PC-9 (cell line): Measurements from ENCODE around the gene EIF4EBP3.
"Not testable (repeated sequence)": the region's sequence is repeated elsewhere in the genome, so short reads cannot be mapped to it uniquely, and the experiment has no call there.

Experiments used
- CTCF ChIP-seq: fragments of 200-600 bp; sonication (generic); conservative IDR thresholded peaks from 2 replicates; pipeline ENCODE4 v1.6.1; 2017; ENCODE audit warnings: mixed run types, antibody characterized with exemption, mild to moderate bottlenecking, moderate library complexity
- EZH2 ChIP-seq: fragments of 200-600 bp; sonication (generic); IDR thresholded peaks from 2 replicates; pipeline ENCODE4 v1.8.0; 2017; ENCODE audit warnings: antibody characterized with exemption, low read depth

GRCh38 chr5:140579188-140579747 is 31.8 kb downstream of the EIF4EBP3 start:
- TF ChIP-seq CTCF, result peak; percentile 26; the same call in 1 of the 2 replicates
- not testable (repeated sequence) for TF ChIP-seq EZH2
